IPS-NIHi11 (cell line): Measurements from ENCODE around the gene HCN2.
"Not testable (repeated sequence)": the region's sequence is repeated elsewhere in the genome, so short reads cannot be mapped to it uniquely, and the experiment has no call there.

ENCODE experiments used
- DNase-seq: peaks from one replicate; pipeline ENCODE4 v3.0.0; 2012; ENCODE audit warnings: mixed read lengths, low spot score

HCN2 gene

DNA sequence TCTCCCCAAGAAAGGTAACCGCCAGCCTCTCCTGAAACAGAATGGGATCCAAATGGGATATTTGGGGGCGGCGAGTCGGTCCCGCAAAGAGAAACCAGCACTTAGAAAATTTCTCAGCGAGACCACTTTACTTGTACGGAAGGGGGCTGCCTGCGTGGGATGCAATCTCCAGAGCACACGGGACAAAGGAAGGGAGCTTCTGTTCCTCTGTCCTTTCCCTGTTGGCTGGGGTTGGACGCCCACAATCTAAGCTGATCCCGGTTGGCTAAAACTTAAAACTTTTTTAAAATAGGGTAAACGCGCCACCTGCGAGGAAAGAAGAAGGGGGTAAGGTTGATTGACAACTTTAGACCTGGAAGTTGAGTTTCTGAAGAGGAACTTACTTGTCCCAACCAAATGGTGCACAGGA lies 18.1 kb upstream of the HCN2 start:
- peak; percentile 46 for DNase-seq

DNA sequence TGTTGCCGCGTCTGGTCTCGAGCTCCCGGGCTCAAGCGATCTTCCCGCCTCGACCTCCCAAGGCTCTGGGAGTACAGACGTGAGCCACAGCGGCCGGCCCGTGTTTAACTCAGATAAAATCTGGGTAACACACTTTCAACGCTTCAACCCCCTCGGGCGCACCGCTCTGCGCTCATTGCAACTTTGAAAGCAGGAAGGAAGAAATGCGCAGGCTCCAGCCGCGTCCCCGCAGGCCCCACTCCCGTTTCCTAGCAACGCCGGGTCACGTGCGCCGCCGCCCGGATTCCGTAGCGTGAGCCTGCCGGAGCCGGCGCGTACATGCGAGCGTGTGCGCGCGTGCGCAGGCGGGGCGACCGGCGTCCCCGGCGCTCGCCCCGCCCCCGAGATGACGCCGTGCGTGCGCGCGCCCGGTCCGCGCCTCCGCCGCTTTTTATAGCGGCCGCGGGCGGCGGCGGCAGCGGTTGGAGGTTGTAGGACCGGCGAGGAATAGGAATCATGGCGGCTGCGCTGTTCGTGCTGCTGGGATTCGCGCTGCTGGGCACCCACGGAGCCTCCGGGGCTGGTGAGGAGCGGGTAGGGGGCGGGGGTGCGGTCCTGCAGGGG lies 17.4 kb upstream of the HCN2 start, which contains the start of gene BSG:
Gene BSG, plus strand, starts transcription at position 457 of the 603 bp plus-strand sequence. Its CDS starts 39 bp downstream, at position 496.
- DNase-seq, result peak; percentile 100

DNA sequence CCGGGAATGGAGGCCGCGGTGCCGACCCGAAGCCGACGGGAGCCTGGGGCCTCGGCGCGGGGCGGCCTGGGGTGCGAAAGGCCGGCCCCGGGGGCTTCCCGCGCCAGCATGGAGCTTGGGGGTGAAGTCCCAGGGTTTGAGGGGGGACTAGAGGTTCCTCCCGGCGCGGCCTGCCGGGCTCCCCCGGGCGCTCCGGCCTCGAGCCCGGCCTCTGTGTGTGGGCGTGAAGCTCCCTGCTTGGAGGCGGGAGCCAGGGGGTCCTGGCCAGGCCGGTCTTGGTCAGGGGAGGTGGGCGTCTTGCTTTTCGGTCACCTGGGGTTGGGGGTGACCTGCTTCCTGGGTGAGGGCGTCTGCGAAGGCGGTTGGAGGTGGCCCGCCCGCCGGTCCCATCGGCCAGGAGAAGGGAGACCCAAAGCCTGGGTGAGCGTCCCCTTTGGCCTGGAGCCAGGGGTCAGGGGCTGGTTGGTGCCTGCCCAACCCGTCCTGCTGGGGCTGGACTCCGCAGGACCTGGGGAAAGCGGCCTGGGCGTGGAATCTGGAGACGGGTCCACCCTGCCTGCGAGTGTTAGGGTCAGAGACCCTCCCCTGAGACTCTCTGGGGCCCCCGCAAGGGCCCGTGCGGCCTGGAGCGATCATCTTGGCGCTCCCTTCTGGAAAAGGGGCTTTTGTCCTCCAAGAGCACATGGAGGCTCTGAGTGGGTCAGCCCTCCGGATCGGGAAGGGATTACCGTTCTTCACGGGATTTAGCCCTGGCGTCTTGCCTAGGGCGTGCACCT lies 16.8 kb upstream of the HCN2 start:
- no peak for DNase-seq

DNA sequence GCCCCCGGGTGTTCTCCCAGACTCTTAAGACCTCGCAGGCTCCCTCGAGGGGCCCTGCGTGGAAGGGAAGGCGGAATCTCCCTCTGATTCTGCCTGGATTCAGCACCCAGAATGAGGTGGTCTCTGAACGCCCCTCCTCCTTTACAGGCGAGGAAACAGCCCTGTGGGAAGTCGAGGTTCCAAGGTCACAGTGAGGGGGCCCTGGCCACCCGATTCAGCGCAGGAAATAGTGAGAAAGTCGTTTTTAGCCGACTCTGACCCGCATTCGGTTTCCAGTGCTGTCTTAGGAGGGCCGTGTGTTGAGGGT lies 16.2 kb upstream of the HCN2 start:
- DNase-seq, result no peak

DNA sequence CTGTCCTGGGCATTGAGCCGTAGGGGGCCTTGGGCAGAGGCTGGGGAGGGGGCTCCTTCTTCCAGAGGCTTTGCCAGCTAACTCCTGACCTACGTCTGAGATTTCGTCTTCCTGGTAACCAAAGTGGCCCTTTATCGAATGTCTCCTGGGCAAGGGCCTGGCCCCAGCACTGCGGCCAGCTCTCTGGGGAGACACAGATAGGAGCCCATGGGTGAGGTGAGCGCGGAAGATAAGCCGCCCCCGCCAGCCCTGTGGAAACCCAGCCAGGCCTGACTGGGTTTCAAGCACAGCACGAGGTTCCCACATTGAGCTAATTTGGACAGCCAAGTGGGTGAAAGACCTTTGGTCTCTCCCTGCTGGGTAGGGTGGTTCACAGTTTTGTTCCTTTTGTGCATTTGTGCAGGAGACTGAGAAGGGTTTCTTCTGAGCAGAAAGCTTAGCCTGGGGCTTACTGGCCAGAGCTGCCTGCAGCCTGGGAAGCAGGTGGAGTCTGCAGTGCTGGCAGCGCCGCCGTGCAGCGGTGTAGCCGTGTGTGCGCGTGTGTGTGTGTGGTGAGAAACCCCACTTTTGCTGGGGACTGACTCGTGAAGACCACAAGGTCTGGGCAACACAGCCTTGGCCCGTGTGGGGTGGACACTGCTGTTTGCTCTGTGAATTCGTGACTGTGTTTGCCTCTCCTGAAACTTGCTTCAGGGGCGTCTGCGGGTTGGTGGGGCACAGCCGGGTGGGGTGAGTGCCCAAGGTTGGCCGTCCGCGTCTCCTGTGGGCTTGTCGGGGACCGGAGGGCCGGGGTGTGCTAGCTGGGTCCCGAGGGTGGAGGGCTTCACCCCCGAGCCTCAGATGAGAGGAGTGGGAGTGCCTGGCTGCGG lies 14.8 kb upstream of the HCN2 start:
- no peak for DNase-seq

DNA sequence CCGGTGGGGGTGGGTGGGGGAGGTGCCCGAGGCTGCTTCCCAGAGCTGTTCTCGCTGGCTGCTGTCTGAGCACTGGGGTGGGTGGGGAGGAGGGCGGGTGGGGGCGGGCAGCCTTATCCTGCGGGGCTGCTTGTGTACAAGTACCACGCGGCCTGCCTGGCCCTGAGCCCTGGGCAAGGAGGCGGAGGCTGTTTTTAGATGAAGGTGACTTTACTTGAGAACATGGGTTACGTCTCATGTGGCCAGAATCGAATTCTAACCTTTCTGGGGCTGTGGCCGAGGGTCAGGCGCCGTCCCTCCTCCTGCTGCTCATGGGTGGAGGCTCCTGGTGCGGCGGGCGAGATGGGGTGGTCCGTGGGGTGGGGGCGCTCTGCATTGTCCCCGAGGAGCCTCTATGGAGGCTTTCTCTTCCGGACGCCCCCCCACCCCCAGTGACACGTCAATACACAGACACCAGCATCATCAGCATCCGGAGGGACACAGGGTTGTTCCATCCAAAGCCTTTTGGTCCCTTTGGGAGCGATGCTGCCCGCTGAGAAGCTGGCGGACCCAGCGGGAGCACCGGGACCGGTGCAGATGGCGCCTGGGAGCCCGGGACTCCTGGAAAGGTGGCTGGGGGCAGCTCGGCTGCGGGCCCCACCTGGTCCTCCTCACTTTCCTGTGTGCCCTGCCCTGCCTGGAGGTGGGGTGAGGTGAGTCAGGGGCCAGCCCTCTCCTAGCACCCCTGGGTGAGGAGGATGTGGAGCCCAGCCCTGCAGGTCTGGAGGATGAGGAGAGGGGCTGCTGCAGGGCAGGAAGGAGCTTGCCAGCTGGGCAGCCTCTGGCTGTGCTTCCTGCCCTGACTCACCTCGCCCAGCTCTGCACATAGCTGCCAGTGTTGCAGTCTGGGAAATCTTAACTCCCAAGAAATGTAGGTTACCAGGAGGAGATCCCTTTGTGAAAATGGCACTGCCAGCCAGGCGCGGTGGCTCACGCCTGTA lies 13.9 kb upstream of the HCN2 start:
- no peak for DNase-seq

DNA sequence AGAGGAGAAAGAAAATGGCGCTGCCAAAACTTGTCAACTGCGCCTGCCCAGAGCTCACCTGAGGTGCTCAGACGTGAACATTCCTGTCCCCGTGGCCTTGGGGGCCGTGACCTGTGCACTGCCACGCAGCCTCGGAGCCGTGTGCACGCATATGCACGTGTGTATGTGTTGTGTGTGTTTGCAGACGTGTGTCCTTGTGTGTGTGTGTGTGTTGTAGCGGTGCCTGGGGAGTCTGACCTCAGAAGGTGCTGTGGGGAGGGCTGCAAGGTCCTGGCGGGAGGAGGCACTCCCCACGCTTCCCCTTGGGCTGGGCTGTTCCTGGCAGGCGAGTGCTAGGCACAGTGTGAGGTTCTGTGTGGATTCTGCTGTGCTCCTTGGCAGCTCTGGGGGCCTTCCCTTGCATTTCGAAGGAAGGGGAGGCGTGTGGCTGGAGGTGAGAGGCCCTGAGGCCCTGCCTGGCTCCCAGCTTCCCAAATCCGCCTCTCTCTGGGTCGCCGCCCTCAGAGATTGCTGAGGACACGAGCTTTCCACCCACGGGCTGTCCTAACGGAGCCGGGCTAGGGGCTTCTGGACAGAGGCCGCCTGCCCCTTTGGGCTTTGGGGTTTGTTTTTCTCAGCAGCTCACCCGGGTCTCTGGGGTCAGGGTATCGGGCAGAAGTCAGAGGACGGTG lies 12.8 kb upstream of the HCN2 start:
- no peak for DNase-seq

DNA sequence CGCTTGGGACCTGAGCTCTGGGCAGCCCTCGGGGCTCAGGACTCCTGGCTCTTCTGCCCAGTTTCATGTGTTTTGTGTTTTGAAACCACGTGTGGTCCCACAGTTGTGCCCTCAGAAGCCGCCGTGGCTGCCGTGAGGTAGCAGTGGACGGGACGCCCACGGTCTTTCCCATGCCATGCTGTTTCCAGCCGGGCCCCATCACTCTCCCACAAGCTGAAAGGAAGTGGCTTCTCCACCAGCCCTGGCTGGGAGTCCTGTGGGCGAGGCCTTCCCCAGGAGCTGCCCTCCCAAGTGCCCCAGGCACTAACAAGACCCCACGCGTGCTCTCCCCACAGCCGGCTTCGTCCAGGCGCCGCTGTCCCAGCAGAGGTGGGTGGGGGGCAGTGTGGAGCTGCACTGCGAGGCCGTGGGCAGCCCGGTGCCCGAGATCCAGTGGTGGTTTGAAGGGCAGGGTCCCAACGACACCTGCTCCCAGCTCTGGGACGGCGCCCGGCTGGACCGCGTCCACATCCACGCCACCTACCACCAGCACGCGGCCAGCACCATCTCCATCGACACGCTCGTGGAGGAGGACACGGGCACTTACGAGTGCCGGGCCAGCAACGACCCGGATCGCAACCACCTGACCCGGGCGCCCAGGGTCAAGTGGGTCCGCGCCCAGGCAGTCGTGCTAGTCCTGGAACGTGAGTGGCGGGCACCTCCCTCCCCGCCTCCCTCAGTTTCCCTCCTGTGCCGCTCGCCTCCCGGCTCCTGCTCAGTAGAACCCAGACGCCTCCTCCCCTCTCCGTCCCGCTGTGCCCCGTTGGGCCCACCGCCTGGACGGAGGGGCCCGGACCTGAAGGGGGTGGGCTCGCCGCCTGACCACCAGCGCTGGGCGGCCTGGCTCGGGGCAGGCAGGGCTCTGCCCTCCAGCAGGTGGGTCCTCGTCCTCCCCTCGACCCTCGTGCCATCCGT lies 12.0 kb upstream of the HCN2 start:
- no peak for DNase-seq

DNA sequence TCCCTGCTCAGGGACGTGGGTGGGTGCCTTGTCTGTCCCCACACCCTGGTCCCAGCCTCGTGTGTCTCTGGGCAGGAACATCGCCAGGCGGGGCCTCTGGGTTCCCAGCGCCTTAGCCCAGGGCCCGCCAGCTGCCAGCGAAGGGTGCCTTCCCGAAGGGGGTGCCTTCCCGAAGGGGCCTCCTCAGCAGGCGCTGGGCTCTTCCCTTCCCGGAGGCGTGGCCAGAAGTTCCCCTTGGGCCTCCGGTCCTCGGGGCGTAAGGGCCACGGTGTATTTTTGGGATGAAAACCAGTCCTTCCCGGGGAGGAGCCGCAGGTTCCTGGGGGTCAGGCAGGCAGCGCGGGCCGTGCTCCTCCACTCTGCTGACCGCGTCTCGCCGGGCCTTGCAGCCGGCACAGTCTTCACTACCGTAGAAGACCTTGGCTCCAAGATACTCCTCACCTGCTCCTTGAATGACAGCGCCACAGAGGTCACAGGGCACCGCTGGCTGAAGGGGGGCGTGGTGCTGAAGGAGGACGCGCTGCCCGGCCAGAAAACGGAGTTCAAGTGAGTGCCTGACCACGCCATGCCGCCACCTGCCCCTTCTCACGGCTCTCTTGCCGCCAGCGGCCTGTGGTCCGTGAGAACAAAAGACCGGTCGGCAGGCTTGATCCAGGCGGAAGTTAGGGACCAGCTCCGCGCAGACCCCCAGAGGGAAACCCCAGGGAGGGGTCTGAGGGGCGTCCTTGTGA lies 10.4 kb upstream of the HCN2 start:
- DNase-seq, result no peak

DNA sequence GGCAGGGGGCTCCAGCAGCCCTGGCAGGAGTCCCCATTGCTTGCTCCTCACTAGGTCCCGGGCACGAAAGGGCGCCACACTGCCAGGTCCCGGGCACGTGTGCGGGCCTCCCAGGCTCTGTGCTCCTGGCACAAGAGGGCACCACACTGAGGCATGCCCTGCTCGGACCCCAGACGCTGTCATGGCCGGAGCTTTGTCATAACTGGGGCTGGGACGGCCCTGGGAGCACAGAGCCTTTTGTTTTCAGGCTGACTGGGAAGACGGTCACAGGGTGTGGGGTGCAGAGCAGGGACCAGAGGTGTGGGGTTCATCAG lies 9.9 kb upstream of the HCN2 start:
- DNase-seq, result no peak

DNA sequence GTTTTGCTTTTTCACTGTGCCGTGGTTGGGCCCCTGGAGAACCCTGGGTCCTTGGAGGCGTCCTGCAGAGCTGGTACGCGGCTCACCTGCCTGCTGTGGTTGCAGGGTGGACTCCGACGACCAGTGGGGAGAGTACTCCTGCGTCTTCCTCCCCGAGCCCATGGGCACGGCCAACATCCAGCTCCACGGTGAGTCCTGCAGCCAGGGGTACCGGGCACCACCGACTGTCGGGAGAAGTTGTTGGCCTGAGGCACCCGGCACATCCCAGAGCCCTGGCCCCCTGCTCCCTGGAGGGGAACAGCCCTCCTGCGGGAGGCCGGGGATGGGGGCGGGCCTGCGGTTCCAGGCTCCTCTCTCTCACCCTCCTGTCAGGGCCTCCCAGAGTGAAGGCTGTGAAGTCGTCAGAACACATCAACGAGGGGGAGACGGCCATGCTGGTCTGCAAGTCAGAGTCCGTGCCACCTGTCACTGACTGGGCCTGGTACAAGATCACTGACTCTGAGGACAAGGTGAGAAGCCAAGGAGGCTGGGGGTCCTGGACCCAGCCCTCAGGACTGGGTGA lies 9.3 kb upstream of the HCN2 start:
- no peak for DNase-seq

DNA sequence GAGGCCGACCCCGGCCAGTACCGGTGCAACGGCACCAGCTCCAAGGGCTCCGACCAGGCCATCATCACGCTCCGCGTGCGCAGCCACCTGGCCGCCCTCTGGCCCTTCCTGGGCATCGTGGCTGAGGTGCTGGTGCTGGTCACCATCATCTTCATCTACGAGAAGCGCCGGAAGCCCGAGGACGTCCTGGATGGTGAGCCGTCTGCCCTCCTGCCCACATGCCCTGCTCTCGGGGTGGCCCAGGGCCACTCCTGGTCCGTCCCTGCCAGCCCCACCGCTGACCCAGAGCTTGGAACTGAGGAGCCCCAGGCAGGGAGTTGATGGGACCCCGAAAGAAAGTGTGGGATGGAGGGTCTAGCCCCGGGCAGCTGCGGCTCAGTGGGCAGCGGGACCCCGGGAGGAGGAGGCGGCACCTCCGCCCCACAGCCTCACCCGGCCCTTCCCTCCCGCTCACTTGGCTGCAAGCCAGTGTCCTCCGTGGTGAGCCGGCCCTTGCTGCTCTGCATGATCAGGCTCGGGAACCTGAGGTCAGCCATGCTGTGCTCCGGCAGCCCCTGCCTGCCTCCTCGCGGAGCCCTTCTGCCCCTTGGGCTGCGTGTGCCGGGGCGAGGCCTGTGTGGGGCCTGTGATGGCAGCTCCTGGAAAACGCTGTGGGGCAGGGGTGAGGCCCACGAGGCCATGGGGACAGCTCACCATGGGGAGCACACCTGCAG lies 8.1 kb upstream of the HCN2 start:
- DNase-seq, result no peak

DNA sequence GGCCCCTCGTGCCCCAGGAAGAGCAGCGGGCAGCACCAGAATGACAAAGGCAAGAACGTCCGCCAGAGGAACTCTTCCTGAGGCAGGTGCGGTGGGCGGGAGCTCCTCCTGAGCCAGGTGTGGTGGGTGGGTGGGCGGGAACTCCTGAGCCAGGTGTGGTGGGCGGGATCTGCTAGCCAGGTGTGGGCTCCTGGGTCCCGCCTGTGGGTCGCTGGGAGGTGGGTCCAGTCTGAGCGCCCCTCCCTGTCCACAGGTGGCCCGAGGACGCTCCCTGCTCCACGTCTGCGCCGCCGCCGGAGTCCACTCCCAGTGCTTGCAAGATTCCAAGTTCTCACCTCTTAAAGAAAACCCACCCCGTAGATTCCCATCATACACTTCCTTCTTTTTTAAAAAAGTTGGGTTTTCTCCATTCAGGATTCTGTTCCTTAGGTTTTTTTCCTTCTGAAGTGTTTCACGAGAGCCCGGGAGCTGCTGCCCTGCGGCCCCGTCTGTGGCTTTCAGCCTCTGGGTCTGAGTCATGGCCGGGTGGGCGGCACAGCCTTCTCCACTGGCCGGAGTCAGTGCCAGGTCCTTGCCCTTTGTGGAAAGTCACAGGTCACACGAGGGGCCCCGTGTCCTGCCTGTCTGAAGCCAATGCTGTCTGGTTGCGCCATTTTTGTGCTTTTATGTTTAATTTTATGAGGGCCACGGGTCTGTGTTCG lies 7.0 kb upstream of the HCN2 start:
- no peak for DNase-seq

DNA sequence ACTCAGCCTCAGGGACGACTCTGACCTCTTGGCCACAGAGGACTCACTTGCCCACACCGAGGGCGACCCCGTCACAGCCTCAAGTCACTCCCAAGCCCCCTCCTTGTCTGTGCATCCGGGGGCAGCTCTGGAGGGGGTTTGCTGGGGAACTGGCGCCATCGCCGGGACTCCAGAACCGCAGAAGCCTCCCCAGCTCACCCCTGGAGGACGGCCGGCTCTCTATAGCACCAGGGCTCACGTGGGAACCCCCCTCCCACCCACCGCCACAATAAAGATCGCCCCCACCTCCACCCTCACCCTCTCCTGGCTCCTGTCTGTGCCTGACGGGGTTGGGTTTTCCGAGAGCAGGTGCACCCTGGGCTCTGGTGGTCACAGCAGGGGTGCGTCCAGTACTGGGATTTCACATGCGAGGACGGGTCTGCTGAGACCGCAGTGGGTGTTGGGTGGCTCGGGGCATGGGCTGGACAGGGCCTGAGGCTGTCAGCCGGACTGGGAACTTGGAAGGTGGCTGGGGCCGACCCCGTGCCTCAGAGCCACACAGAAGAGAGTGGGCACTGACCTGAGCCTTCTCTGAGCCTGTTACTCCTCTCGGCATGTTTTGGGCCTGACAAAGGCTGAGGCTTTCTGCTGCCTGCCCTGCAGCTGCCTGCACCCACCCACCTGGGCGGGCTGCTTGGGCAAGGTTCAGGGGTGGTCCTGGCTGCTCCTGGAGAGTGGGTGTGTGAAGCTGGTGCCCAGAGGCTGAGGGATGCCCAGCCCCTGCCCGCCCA lies 6.3 kb upstream of the HCN2 start:
- DNase-seq, result no peak

DNA sequence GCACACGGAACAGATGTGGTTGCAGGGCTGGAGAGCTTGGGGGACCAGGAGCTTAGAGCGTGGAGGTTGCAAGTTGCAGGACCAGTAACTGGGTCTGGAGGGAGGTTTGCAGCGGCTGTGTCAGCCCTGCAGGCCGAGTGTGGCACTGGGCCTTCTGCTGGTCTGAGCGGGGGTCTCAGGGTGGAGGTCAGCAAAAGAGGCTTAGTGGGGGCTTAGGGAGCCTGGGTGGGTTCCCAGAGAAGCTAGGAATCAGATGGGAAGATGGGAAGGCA lies 5.8 kb upstream of the HCN2 start:
- no peak for DNase-seq

DNA sequence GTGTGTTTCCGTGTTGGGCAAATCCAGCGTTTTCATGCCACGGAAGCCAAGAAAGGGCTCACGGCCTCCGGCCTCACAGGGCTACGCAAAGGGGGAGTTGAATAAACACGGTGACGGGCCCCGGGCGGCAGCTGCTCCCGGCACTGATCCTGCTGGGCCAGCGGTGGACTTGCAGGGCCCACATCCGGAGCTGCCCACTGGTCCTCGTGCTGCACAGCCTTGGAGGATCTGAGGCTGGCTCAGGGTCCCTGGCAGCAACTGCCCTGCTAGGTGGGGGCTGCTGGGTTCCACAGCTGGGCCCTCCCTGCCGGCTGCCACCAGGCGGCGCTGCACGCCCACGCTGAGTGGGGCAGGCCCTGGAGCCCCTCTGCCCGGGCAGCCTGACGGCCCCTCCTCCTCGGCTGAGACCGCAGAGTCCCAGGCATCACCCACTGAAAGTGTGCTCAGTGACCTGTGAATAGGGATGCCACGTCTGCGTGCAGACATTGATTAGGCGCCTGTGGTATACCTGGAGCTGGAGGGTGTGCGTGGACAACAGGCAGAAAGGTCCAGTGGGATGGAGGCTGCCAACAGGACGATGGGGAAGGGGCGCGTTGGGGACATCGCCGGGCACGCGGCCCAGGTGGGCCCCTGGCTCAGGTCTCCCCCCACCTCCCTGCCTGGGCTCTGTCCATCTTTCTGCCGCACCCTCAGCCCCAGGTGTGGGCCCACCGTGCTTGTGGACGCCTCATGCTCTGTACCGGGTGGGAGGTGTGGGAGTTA lies 5.3 kb upstream of the HCN2 start:
- DNase-seq, result peak; percentile 91

DNA sequence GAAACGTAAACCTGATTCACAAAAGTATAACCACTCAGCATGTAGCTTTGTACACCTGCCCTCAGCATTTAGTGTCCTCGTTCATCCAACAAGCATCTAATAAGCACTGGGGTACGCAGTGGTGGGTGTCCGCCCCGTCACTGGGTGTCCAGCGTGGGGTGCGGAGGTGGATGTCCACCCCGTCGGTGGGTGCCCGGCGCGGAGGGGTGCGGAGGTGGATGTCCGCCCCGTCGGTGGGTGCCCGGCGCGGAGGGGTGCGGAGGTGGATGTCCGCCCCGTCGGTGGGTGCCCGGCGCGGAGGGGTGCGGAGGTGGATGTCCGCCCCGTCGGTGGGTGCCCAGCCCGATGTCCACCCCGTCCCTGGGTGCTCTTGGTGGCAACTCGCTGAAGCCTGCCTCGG lies 4.5 kb upstream of the HCN2 start:
- not testable (repeated sequence) for DNase-seq
